Mammary epithelial cell (primary cell): ENCODE data around the gene E2F2.

Experiments used
- EZH2 ChIP-seq: IDR thresholded peaks from 2 replicates; pipeline ENCODE4 v1.6.1; 2012; ENCODE audit warnings: low read length, inconsistent platforms, borderline replicate concordance
- TF ChIP-seq, protein P1 (sequence below), 2 donors: IDR thresholded peaks in 1 of 2; conservative IDR thresholded peaks in 1 of 2; 2 replicates each; pipeline ENCODE4 v1.5.1; 2011 to 2012; ENCODE audit warnings: inconsistent platforms in 2 of 2, low read length in 2 of 2, mild to moderate bottlenecking in 2 of 2, control low read depth in 1 of 2, low read depth in 1 of 2; ENCODE audit not compliant: insufficient read depth in 1 of 2; ENCODE audit errors: extremely low read depth in 1 of 2

DNA sequence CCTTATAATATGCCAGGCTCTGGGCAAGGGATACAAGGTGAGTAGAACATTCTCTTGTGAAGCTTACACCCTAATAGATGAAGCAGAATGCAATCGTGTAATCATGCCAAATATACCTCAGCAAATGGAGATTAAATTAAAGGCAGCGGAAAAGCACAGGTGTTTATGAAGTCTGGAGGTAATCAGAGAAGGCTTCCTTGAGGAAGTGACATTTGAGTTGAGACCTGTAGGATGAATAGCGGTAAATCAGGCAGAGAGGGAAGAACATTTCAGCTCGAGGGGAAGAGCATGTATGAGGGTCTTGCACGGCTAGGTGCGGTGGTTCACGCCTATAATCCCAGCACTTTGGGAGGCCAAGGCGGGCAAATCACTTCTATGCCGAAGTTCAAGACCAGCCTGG lies 13.5 kb downstream of the E2F2 start:
- TF ChIP-seq, protein P1, sequence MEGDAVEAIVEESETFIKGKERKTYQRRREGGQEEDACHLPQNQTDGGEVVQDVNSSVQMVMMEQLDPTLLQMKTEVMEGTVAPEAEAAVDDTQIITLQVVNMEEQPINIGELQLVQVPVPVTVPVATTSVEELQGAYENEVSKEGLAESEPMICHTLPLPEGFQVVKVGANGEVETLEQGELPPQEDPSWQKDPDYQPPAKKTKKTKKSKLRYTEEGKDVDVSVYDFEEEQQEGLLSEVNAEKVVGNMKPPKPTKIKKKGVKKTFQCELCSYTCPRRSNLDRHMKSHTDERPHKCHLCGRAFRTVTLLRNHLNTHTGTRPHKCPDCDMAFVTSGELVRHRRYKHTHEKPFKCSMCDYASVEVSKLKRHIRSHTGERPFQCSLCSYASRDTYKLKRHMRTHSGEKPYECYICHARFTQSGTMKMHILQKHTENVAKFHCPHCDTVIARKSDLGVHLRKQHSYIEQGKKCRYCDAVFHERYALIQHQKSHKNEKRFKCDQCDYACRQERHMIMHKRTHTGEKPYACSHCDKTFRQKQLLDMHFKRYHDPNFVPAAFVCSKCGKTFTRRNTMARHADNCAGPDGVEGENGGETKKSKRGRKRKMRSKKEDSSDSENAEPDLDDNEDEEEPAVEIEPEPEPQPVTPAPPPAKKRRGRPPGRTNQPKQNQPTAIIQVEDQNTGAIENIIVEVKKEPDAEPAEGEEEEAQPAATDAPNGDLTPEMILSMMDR (conservative IDR thresholded peaks at IDR 0.05 in 1 of 2, IDR thresholded peaks at IDR 0.05 in 1 of 2; ENCODE audit: extremely low read depth in 1 of 2, insufficient read depth in 1 of 2, low read depth in 1 of 2, low read length in 2 of 2): no peak
- TF ChIP-seq EZH2: no peak
